ENCODE results near the gene BEGAIN. TPM values are rescaled to one million over a fixed set of nuclear protein-coding genes. Genes with fewer than 3 reads are reported as not detected.

BEGAIN gene
- total and polyA plus RNA-seq, 7 donors: 0.08 to 1.0 (median 0.48) TPM; not detected in 1

GRCh38 chr14:100551056-100551455 lies 36.2 kb downstream of the BEGAIN start:
- DNase-seq: no peak
- H3K27ac ChIP-seq: no peak overlapping the region
- no peak for ATAC-seq
- peaks cover 0 to 1% (median 0%) of the 10 kb centered on the region in 3 donors for H3K27me3 ChIP-seq (ENCODE audit: insufficient read depth in 3 of 3, low read length in 2 of 3)
- H3K36me3 ChIP-seq (ENCODE audit: insufficient read depth in 1 of 2, low read depth in 1 of 2): no peaks in the 10 kb centered on the region
- no peaks in the 10 kb centered on the region for H3K4me1 ChIP-seq
- TF ChIP-seq, protein P1, sequence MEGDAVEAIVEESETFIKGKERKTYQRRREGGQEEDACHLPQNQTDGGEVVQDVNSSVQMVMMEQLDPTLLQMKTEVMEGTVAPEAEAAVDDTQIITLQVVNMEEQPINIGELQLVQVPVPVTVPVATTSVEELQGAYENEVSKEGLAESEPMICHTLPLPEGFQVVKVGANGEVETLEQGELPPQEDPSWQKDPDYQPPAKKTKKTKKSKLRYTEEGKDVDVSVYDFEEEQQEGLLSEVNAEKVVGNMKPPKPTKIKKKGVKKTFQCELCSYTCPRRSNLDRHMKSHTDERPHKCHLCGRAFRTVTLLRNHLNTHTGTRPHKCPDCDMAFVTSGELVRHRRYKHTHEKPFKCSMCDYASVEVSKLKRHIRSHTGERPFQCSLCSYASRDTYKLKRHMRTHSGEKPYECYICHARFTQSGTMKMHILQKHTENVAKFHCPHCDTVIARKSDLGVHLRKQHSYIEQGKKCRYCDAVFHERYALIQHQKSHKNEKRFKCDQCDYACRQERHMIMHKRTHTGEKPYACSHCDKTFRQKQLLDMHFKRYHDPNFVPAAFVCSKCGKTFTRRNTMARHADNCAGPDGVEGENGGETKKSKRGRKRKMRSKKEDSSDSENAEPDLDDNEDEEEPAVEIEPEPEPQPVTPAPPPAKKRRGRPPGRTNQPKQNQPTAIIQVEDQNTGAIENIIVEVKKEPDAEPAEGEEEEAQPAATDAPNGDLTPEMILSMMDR (IDR thresholded peaks at IDR 0.05): no peak
- no peak overlapping the region for H3K4me3 ChIP-seq
- no peaks in the 10 kb centered on the region for H3K9me3 ChIP-seq
- intact Hi-C loops (cut with DNase I): no loop called here
- WGBS, 3 donors: 79 to 86% (median 81%) methylated on average over 11 of the region's 11 CpGs

GRCh38 chr14:100549834-100550625 lies 37.2 kb downstream of the BEGAIN start:
- WGBS, 3 donors: 66 to 70% (median 68%) methylated on average over 25 to 29 of the region's 29 CpGs
- DNase-seq: no peak
- Histone ChIP-seq H3K27ac (no peak overlapping the region), H3K4me1 (peaks cover 3% of the 10 kb centered on the region), H3K27me3 (ENCODE audit: insufficient read depth in 3 of 3, low read length in 2 of 3) (peaks cover 0 to 1% (median 0%) of the 10 kb centered on the region in 3 donors), H3K9me3 (no peaks in the 10 kb centered on the region), H3K4me3 (no peak overlapping the region), H3K36me3 (ENCODE audit: insufficient read depth in 1 of 2, low read depth in 1 of 2) (no peaks in the 10 kb centered on the region)
- no peak for ATAC-seq
- TF ChIP-seq, protein P1 (IDR thresholded peaks at IDR 0.05): no peak
- intact Hi-C loops (cut with DNase I): no loop called here

GRCh38 chr14:100548939-100549338 lies 38.3 kb downstream of the BEGAIN start:
- ATAC-seq (no peak), DNase-seq (no peak)
- Histone ChIP-seq H3K4me1 (peaks cover 3% of the 10 kb centered on the region), H3K4me3 (no peak overlapping the region), H3K27ac (no peak overlapping the region), H3K36me3 (ENCODE audit: insufficient read depth in 1 of 2, low read depth in 1 of 2) (no peaks in the 10 kb centered on the region), H3K27me3 (ENCODE audit: insufficient read depth in 3 of 3, low read length in 2 of 3) (no peaks in the 10 kb centered on the region), H3K9me3 (no peaks in the 10 kb centered on the region)
- TF ChIP-seq, protein P1 (IDR thresholded peaks at IDR 0.05): no peak
- intact Hi-C loops (cut with DNase I): no loop called here
- WGBS, 3 donors: 84 to 87% (median 85%) methylated on average over 15 of the region's 15 CpGs

DNA sequence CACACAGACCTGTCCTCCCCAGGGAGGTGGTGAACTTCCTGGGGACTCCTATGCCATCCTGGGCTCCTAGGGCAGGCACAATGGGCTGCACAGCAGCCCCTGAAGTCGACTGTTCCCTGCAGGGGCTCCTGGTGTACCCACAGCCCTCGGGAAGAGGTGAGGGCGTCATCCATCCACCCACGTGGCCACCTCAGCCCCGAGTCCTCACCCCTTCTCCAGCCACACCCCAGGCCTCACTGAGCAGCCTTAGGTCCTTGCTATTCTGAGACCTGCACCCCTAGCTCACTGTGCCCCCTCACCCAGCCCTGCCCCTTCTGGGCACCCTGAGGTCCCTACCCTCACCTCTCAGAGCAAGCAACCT lies 38.9 kb downstream of the BEGAIN start:
- TF ChIP-seq, protein P1 (IDR thresholded peaks at IDR 0.05): no peak
- intact Hi-C loops (cut with DNase I): no loop called here
- ATAC-seq (no peak), DNase-seq (no peak)
- no peak overlapping the region for H3K4me3 ChIP-seq
- H3K4me1 ChIP-seq: peaks cover 3% of the 10 kb centered on the region
- no peaks in the 10 kb centered on the region for H3K9me3 ChIP-seq
- WGBS, 3 donors: 58 to 69% (median 67%) methylated on average over 5 of the region's 5 CpGs
- no peak overlapping the region for H3K27ac ChIP-seq
- H3K36me3 ChIP-seq (ENCODE audit: insufficient read depth in 1 of 2, low read depth in 1 of 2): no peaks in the 10 kb centered on the region
- H3K27me3 ChIP-seq (ENCODE audit: insufficient read depth in 3 of 3, low read length in 2 of 3): no peaks in the 10 kb centered on the region

Measured in psoas muscle (tissue), 8 donors.